K562 (cell line): ENCODE results near the gene RECQL5. TPM values are rescaled to one million over a fixed set of nuclear protein-coding genes. Genes with fewer than 3 reads are reported as not detected.

ENCODE experiments used
- ATAC-seq: fragments of 200-7000 bp; cut with Tn5 transposase; 3 replicates; pipeline ENCODE4 v1.9.1; 2020; ENCODE audit warnings: moderate library complexity
- BruUV-seq: library from RNA; stranded (reverse); fragments of 400-500 nt; replicated peaks from 2 replicates; lab custom pipeline; 2021; lab: Mats Ljungman, UMichigan
- CTCF ChIA-PET: fragments of 300-600 bp; formaldehyde crosslinking; extraction: SDS; loops from one replicate; lab custom pipeline; 2021; ENCODE audit warnings: low intra/inter-chr PET ratio; lab: Yijun Ruan, JAX
- POLR2A ChIA-PET: fragments of 300-600, 350-650 bp; sonication (Branson Sonifier 250); formaldehyde crosslinking; extraction: SDS; loops from one replicate; lab custom pipeline; 2021; ENCODE audit warnings: antibody characterized with exemption, inconsistent platforms; lab: Yijun Ruan, JAX
- DNase-seq, 4 experiments: peaks; one replicate each; pipeline versions ENCODE4 v3.0.0 to v3.0.0-alpha.2; 2011 to 2018; ENCODE audit warnings: low spot score in 3 of 4, mixed read lengths in 3 of 4; ENCODE audit errors: extremely low read depth in 1 of 4
- FAIRE-seq: peaks from 2 replicates; lab custom pipeline; 2011; peaks lifted over from hg19 to GRCh38; lab: Jason Lieb, UNC
- H2AFZ ChIP-seq: 2 replicates; pipeline ENCODE4 v1.6.0; 2011; ENCODE audit warnings: low read depth, low read length, control low read depth, inconsistent platforms
- H3K27ac ChIP-seq: fragments of 200-600 bp; 3 replicates; pipeline ENCODE4 v1.8.0; 2011; ENCODE audit warnings: low read depth, mild to moderate bottlenecking, control low read depth, inconsistent platforms, low read length, moderate library complexity, mixed read lengths; ENCODE audit errors: extremely low read depth
- H3K27me3 ChIP-seq, 2 experiments: fragments of 300-600 bp in 1 of 2; 2 replicates in 1 of 2; 3 replicates in 1 of 2; pipeline versions ENCODE4 v1.6.0 to v1.8.0; 2011; ENCODE audit warnings: inconsistent platforms in 2 of 2, low read length in 2 of 2, mild to moderate bottlenecking in 1 of 2, mixed read lengths in 1 of 2, moderate library complexity in 1 of 2; ENCODE audit not compliant: control insufficient read depth in 2 of 2, insufficient read depth in 2 of 2
- H3K36me3 ChIP-seq: fragments of 300-600 bp; 3 replicates; pipeline ENCODE4 v1.8.0; 2011; ENCODE audit warnings: mild to moderate bottlenecking, low read length, inconsistent platforms; ENCODE audit not compliant: control insufficient read depth, insufficient read depth
- H3K4me1 ChIP-seq, 2 experiments: fragments of 200-600 bp in 1 of 2; replicated peaks in 1 of 2; 2 replicates in 1 of 2; 3 replicates in 1 of 2; pipeline versions ENCODE4 v1.5.1 to v1.8.0; 2011; ENCODE audit warnings: inconsistent platforms in 2 of 2, low read length in 2 of 2, mild to moderate bottlenecking in 1 of 2, mixed read lengths in 1 of 2, moderate library complexity in 1 of 2; ENCODE audit not compliant: control insufficient read depth in 2 of 2, insufficient read depth in 2 of 2
- H3K4me2 ChIP-seq: 2 replicates; pipeline ENCODE4 v1.6.1; 2011; ENCODE audit warnings: low read length, control low read depth, inconsistent platforms, mixed read lengths; ENCODE audit not compliant: insufficient read depth
- H3K4me3 ChIP-seq: fragments of 200-600 bp; sonication (generic), shearing (Covaris generic); 2 replicates; pipeline ENCODE4 v1.5.1; 2016; ENCODE audit warnings: control low read depth, inconsistent platforms
- H3K79me2 ChIP-seq: fragments of 200-600 bp; 3 replicates; pipeline ENCODE4 v1.8.0; 2011; ENCODE audit warnings: low read length, inconsistent platforms; ENCODE audit not compliant: control insufficient read depth, insufficient read depth
- H3K9ac ChIP-seq, 2 experiments: 2 replicates each; pipeline versions ENCODE4 v1.6.0 to v1.6.1; 2011; ENCODE audit warnings: low read depth in 2 of 2, low read length in 2 of 2, control low read depth in 1 of 2, inconsistent platforms in 1 of 2, mild to moderate bottlenecking in 1 of 2, mixed read lengths in 1 of 2; ENCODE audit not compliant: insufficient read depth in 1 of 2
- H3K9me1 ChIP-seq: one replicate; pipeline ENCODE4 v1.6.0; 2011; ENCODE audit warnings: inconsistent platforms, mild to moderate bottlenecking, low read length, moderate library complexity; ENCODE audit not compliant: control insufficient read depth, insufficient read depth
- H3K9me3 ChIP-seq: replicated peaks from 2 replicates; pipeline ENCODE4 v1.5.1; 2011; ENCODE audit warnings: low read depth, low read length, inconsistent platforms; ENCODE audit not compliant: control insufficient read depth, insufficient read depth
- H4K20me1 ChIP-seq: replicated peaks from 2 replicates; pipeline ENCODE4 v1.6.1; 2011; ENCODE audit warnings: low read length, inconsistent platforms, mixed read lengths; ENCODE audit not compliant: control insufficient read depth, insufficient read depth
- FIP1L1 ChIP-seq: fragments of 200-400 bp; formaldehyde crosslinking; IDR thresholded peaks from 2 replicates; pipeline ENCODE4 v1.6.1; 2018; ENCODE audit warnings: mild to moderate bottlenecking, low read depth, low read length; ENCODE audit not compliant: poor library complexity, severe bottlenecking
- PRMT5 ChIP-seq: sonication (generic); formaldehyde crosslinking; IDR thresholded peaks from 2 replicates; pipeline ENCODE4 v1.5.0; 2020; ENCODE audit warnings: missing genetic modification reagents
- RFX5 ChIP-seq: IDR thresholded peaks from 2 replicates; pipeline ENCODE4 v1.6.1; 2011; ENCODE audit warnings: low read depth, mild to moderate bottlenecking, improper control_type of control experiment, low read length
- RFX7 ChIP-seq: fragments of 250-450 bp; sonication (Bioruptor Pico); IDR thresholded peaks from 2 replicates; pipeline ENCODE4 v1.5.1; 2021; ENCODE audit warnings: mild to moderate bottlenecking
- WGBS: fragments of 100-300 bp; shearing (Covaris generic); methylation state at CpG from one replicate; pipeline ENCODE4 v1.1.6; 2016; ENCODE audit warnings: low coverage, mixed read lengths; ENCODE audit not compliant: insufficient coverage; ENCODE audit errors: missing lambda C conversion rate; 5-methylcytosine and 5-hydroxymethylcytosine counted together
- in situ Hi-C: fragments of 300-500 bp; cut with MboI; formaldehyde crosslinking; loops from 4 replicates; pipeline ENCODE4 v1.15.0; 2018; ENCODE audit warnings: inconsistent platforms, mixed read lengths
- intact Hi-C: fragments of 100-400 bp; cut with micrococcal nuclease; formaldehyde crosslinking; loops from 2 replicates; pipeline ENCODE4 v1.14.2; 2022
- polyA plus RNA-seq, 8 experiments: library from polyadenylated mRNA; depleted of rRNA in 4 of 8; stranded (reverse) in 5 of 8; unstranded in 3 of 8; fragments of >200 nt; fragmentation: Nextera tagmentation in 2 of 8; fragmentation: Illumina TruSeq in 1 of 8; extraction: Ambion mirVana in 2 of 8; extraction: Trizol in 1 of 8; gene quantifications; 2 replicates each; pipeline versions ENCODE4 v1.2.1 to v1.2.3, GENCODE V29; 2011 to 2014; ENCODE audit warnings: inconsistent platforms in 1 of 8, missing spikeins in 1 of 8
- total RNA-seq, 7 experiments: library from RNA; depleted of rRNA in 6 of 7; stranded (reverse); fragments of >200 nt in 6 of 7; fragmentation: Illumina TruSeq in 2 of 7; extraction: Trizol in 2 of 7; gene quantifications; 2 replicates each; pipeline versions ENCODE4 v1.2.1 to v1.2.3, GENCODE V29; 2011 to 2021; ENCODE audit warnings: low replicate concordance in 1 of 7
- TF ChIP-seq, protein P1 (sequence below): sonication (generic); formaldehyde crosslinking; IDR thresholded peaks from 2 replicates; pipeline ENCODE4 v1.8.0; 2023; ENCODE audit warnings: mild to moderate bottlenecking, missing genetic modification reagents
- TF ChIP-seq, protein P2 (sequence below): sonication (generic); formaldehyde crosslinking; IDR thresholded peaks from 2 replicates; pipeline ENCODE4 v1.8.0; 2022; ENCODE audit warnings: missing genetic modification reagents, mild to moderate bottlenecking, moderate library complexity, borderline replicate concordance

The RECQL5 gene
- total and polyA plus RNA-seq, 9 of the 15 experiments (the other 6 are each of a cell fraction or from before 2014, with no cell fraction given), result 4.1 to 34.8 (median 16.4) TPM

DNA sequence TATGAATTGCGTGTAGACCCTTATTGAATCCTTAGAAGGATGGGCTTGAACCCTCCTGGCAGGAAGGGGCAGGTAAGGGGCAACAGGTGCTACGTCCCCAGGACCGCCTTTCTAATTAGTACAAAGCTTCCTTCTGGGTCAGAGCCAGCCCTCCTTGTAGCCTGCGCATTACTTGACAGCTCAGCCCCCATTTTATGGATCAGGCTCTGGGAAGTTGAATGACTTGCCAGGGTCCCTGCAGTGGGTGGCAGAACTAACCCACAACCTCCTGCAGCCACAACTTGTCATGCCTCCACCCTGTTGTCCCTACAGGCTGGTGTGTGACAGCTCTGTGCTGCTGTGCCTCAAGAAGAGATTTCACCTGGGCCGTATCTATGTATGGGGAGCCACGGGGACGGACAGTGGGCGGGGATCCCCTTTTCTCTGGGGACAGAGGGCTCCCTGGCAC is 76.6 kb downstream of the RECQL5 start:
- intact Hi-C loops (no loop called here), in situ Hi-C loops (no loop called here)
- TF ChIP-seq FIP1L1 (no peak), RFX7 (CRISPR knock-in tag) (no peak), PRMT5 (CRISPR knock-in tag) (no peak), RFX5 (no peak)
- POLR2A ChIA-PET, result interaction anchor here (0.7 to 1.1 kb wide), 4 partner anchors 11 to 163 kb away, joined by 3 to 6 read pairs (median 3); no protein-coding TSS in a partner anchor
- no peaks in the 10 kb centered on the region for H3K9me1 ChIP-seq
- H3K4me1 ChIP-seq, result peaks cover 6 to 44% of the 10 kb centered on the region in 2 experiments; a peak in 3 of 5 replicates
- DNase-seq, result no peak
- FAIRE-seq, result no peak
- H3K9me3 ChIP-seq, result no peaks in the 10 kb centered on the region
- H3K27ac ChIP-seq, result no peak overlapping the region
- H4K20me1 ChIP-seq, result no peaks in the 10 kb centered on the region
- 54% methylated on average over 8 of the region's 8 CpGs for WGBS
- no peak for ATAC-seq
- H3K4me3 ChIP-seq, result no peak overlapping the region
- H3K36me3 ChIP-seq, result no peaks in the 10 kb centered on the region
- H3K79me2 ChIP-seq, result no peaks in the 10 kb centered on the region
- peaks cover 0 to 9% of the 10 kb centered on the region in 2 experiments; a peak in 3 of 5 replicates for H3K27me3 ChIP-seq
- CTCF ChIA-PET, result no interaction called here
- no TSS peak for BruUV-seq
- no peak overlapping the region for H3K4me2 ChIP-seq
- H2AFZ ChIP-seq, result no peak overlapping the region
- 0 out of 4 replicates have a peak overlapping the region, but pooled peaks of 1 of the 2 experiments have one; percentile 38 for H3K9ac ChIP-seq

DNA sequence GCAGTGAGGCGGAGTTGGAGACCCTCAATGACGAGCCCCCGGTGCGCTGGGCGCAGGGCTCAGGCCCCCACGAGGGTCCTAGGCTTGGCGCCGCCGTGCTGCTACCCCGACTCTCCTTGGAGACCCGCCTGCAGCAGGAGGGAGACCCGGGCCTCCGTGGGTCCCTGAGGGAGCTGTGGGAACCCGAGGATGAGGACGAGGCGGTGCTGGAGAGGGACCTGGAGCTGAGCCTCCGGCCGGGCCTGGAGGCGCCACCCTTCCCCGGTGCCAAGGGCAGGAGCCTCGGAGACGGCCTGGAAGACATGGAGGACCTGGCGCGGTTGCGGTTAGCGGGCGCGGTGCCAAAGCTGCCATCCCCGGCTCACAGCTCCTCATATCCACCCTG is 77.0 kb downstream of the RECQL5 start:
- no peaks in the 10 kb centered on the region for H3K79me2 ChIP-seq
- peak overlapping the region; percentile 79; the same call in 1 of the 2 replicates for H3K4me2 ChIP-seq
- ATAC-seq (no peak), DNase-seq (no peak), FAIRE-seq (no peak)
- CTCF ChIA-PET, result interaction anchor here (0.6 kb wide), 1 partner anchor 163 kb away, joined by 3 read pairs; no protein-coding TSS in a partner anchor
- H3K9me1 ChIP-seq, result no peaks in the 10 kb centered on the region
- BruUV-seq, result no TSS peak
- H3K9me3 ChIP-seq, result no peaks in the 10 kb centered on the region
- H2AFZ ChIP-seq, result peak overlapping the region; percentile 96
- 83% methylated on average over 15 of the region's 29 CpGs for WGBS
- no peak overlapping the region; the same call in 2 of the 3 replicates for H3K27ac ChIP-seq
- intact Hi-C loops, result loop anchor here (5.0 to 10.0 kb wide), 2 partner anchors 73 to 165 kb away; partner anchors contain the start of genes CASKIN2 and TSEN54
- H3K36me3 ChIP-seq, result no peaks in the 10 kb centered on the region
- H3K27me3 ChIP-seq, result peaks cover 0 to 5% of the 10 kb centered on the region in 2 experiments; a peak in 2 of 5 replicates
- no peaks in the 10 kb centered on the region for H4K20me1 ChIP-seq
- POLR2A ChIA-PET, result interaction anchor here (0.7 to 1.1 kb wide), 4 partner anchors 12 to 164 kb away, joined by 3 to 6 read pairs (median 3); no protein-coding TSS in a partner anchor
- H3K9ac ChIP-seq, result peak overlapping the region in 1 of 2 experiments; percentile 94; a peak in 2 of 4 replicates
- H3K4me1 ChIP-seq, result peaks cover 6 to 40% of the 10 kb centered on the region in 2 experiments; a peak in 3 of 5 replicates
- in situ Hi-C loops, result no loop called here
- peak overlapping the region; percentile 53; the same call in 1 of the 2 replicates for H3K4me3 ChIP-seq
- TF ChIP-seq, protein P1, sequence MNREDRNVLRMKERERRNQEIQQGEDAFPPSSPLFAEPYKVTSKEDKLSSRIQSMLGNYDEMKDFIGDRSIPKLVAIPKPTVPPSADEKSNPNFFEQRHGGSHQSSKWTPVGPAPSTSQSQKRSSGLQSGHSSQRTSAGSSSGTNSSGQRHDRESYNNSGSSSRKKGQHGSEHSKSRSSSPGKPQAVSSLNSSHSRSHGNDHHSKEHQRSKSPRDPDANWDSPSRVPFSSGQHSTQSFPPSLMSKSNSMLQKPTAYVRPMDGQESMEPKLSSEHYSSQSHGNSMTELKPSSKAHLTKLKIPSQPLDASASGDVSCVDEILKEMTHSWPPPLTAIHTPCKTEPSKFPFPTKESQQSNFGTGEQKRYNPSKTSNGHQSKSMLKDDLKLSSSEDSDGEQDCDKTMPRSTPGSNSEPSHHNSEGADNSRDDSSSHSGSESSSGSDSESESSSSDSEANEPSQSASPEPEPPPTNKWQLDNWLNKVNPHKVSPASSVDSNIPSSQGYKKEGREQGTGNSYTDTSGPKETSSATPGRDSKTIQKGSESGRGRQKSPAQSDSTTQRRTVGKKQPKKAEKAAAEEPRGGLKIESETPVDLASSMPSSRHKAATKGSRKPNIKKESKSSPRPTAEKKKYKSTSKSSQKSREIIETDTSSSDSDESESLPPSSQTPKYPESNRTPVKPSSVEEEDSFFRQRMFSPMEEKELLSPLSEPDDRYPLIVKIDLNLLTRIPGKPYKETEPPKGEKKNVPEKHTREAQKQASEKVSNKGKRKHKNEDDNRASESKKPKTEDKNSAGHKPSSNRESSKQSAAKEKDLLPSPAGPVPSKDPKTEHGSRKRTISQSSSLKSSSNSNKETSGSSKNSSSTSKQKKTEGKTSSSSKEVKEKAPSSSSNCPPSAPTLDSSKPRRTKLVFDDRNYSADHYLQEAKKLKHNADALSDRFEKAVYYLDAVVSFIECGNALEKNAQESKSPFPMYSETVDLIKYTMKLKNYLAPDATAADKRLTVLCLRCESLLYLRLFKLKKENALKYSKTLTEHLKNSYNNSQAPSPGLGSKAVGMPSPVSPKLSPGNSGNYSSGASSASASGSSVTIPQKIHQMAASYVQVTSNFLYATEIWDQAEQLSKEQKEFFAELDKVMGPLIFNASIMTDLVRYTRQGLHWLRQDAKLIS (CRISPR knock-in tag), result 0 out of 2 replicates have a peak, but pooled peaks have one; percentile 43
- TF ChIP-seq, protein P2, sequence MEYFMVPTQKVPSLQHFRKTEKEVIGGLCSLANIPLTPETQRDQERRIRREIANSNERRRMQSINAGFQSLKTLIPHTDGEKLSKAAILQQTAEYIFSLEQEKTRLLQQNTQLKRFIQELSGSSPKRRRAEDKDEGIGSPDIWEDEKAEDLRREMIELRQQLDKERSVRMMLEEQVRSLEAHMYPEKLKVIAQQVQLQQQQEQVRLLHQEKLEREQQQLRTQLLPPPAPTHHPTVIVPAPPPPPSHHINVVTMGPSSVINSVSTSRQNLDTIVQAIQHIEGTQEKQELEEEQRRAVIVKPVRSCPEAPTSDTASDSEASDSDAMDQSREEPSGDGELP (CRISPR knock-in tag), result 0 out of 2 replicates have a peak, but pooled peaks have one; percentile 12
